Effector memory CD4-positive, alpha-beta T cell (primary cell): ENCODE measurements around the gene RPUSD3.

ENCODE experiments used
- DNase-seq, 3 donors: peaks; one replicate each; pipeline ENCODE4 v3.0.0-alpha.2; 2020
- H3K27ac ChIP-seq: 2 replicates; pipeline ENCODE4 v1.7.0; 2013; ENCODE audit warnings: mild to moderate bottlenecking, low read length, moderate library complexity; ENCODE audit not compliant: insufficient read depth, poor library complexity, severe bottlenecking
- H3K27me3 ChIP-seq: replicated peaks from 2 replicates; pipeline ENCODE4 v1.7.0; 2013; ENCODE audit warnings: mild to moderate bottlenecking, low read length; ENCODE audit not compliant: insufficient read depth, control insufficient read depth, poor library complexity, severe bottlenecking
- H3K36me3 ChIP-seq: 2 replicates; pipeline ENCODE4 v1.7.0; 2013; ENCODE audit warnings: mild to moderate bottlenecking, low read length, moderate library complexity; ENCODE audit not compliant: control insufficient read depth, insufficient read depth
- H3K4me1 ChIP-seq: 2 replicates; pipeline ENCODE4 v1.7.0; 2013; ENCODE audit warnings: low read length, mild to moderate bottlenecking; ENCODE audit not compliant: control insufficient read depth, insufficient read depth, poor library complexity, severe bottlenecking
- H3K4me3 ChIP-seq: 2 replicates; pipeline ENCODE4 v1.7.0; 2013; ENCODE audit warnings: low read length, low read depth, mild to moderate bottlenecking; ENCODE audit not compliant: insufficient read depth, poor library complexity, severe bottlenecking
- H3K9me3 ChIP-seq: 2 replicates; pipeline ENCODE4 v1.7.0; 2013; ENCODE audit warnings: mild to moderate bottlenecking, low read length, moderate library complexity; ENCODE audit not compliant: control insufficient read depth

Gene RPUSD3

DNA sequence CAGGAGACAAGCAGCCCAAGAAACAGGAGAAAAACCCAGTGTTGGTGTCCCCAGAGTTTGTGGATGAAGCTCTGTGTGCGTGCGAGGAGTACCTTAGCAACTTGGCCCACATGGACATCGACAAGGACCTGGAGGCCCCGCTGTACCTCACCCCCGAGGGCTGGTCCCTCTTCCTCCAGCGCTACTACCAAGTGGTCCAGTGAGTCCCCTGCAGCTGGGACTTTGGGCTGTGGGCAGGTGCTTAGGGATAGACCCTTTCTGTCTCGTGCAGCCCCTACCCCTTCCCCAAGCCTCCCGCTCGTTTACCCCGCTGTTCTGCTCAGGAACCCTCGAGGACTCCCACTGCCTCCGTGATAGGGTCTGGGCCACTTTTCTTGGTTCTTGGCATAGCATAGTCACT is 23.3 kb downstream of the RPUSD3 start:
- DNase-seq = no peak
- Histone ChIP-seq H3K9me3 (no peaks in the 10 kb centered on the region), H3K36me3 (no peaks in the 10 kb centered on the region), H3K27ac (no peak overlapping the region), H3K27me3 (no peaks in the 10 kb centered on the region), H3K4me1 (no peaks in the 10 kb centered on the region), H3K4me3 (no peak overlapping the region)

DNA sequence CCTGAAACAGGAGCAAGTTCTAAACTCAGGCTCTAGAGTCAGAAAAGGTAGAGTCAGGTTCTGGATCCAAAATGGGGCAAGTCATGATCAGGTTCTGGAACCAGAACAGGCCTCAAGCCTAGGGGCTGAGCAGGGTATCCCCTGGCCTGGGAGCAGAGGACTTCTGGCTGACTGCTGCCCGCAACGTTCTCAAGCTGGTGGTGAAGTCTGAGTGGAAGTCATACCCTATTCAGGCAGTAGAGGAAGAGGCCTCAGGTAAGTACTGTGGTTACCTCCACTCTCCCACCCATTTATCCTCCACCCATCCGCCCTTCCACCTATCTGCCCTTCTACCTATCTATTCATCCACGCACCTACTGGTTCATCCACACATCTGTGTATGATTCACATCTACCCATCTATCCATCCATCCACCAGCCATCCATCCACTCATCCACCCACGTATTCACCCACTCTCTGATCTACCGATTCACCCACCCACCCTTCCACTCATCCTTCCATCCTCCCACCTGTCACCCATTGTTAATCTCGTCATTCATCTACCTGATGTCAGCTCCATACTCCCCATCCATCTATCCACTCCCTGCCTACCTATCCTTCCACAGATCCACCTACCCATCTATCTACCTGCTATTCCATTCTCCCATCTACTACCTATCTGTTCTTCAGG is 25.0 kb downstream of the RPUSD3 start:
- Histone ChIP-seq H3K4me3 (no peak overlapping the region), H3K9me3 (no peaks in the 10 kb centered on the region), H3K4me1 (no peaks in the 10 kb centered on the region), H3K27ac (no peak overlapping the region), H3K27me3 (no peaks in the 10 kb centered on the region), H3K36me3 (peaks cover under 1% of the 10 kb centered on the region)
- no peak for DNase-seq

DNA sequence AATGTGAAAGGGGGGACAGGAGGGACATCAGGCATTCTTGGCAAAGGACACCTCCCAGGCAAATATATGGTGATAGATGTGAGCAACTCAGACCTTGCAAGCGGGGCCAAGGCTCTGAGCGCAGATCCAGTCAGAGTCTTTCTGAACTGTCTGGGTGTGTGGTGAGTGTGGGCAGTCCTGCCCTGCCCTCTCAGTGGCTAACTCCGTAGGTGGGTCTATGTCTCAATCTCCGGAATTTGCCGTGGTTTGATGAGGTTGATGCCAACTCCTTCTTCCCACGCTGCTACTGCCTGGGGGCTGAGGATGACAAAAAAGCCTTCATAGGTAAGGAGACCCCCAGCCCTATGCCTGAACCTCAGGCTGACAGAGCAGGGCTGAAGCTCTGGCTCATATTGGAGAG is 26.4 kb downstream of the RPUSD3 start:
- Histone ChIP-seq H3K36me3 (peaks cover 4% of the 10 kb centered on the region), H3K4me3 (no peak overlapping the region), H3K4me1 (no peaks in the 10 kb centered on the region), H3K27me3 (no peaks in the 10 kb centered on the region), H3K9me3 (no peaks in the 10 kb centered on the region), H3K27ac (no peak overlapping the region)
- no peak for DNase-seq

DNA sequence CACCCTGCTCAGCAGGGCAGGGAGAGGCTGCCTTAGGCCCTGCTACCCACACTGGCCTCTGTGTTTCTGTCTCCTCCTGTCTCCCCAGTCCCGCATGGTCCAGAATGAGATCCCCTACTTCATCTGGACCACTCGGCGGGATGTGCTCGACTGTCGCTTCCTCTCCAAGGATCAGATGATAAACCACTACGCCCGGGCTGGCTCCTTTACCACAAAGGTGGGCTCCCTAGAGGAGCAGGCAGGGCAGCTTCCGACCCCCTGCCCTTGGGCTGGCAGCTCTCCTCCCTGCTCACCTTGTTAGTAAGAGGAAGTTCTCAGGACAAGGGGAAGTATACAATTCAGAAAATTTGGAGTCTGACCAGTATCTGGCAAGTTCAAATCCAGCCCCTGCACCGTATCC is 27.8 kb downstream of the RPUSD3 start:
- Histone ChIP-seq H3K4me3 (no peak overlapping the region), H3K36me3 (peaks cover 4% of the 10 kb centered on the region), H3K27ac (no peak overlapping the region), H3K27me3 (no peaks in the 10 kb centered on the region), H3K4me1 (no peaks in the 10 kb centered on the region), H3K9me3 (no peaks in the 10 kb centered on the region)
- no peak for DNase-seq

DNA sequence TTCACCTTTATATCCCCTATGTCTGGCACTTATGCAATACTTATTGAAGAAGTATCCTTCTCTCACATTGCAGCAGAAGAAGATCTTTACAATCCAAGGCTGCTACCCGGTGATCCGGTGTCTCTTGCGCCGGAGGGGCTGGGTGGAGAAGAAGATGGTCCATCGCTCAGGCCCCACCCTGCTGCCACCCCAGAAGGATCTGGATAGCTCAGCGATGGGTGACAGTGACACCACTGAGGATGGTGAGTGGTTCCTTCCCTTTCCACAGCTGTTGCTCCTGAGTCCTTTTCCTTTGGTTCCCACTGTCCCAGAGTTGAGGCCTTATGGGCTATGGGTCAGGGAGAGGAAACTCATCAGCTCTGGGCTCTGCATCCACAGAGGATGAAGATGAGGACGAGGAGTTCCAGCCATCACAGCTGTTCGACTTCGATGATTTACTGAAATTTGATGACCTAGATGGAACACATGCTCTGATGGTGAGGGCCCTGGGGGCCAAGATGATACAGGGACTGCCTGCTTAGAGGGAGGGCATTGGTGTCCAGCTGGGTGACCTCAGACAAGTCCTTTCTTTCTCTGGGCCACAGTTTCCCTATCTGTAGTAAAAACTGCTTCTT is 30.8 kb downstream of the RPUSD3 start:
- H3K27me3 ChIP-seq = no peaks in the 10 kb centered on the region
- H3K27ac ChIP-seq = no peak overlapping the region
- peaks cover 23% of the 10 kb centered on the region for H3K4me1 ChIP-seq
- no peak for DNase-seq
- no peaks in the 10 kb centered on the region for H3K9me3 ChIP-seq
- H3K36me3 ChIP-seq = peaks cover 4% of the 10 kb centered on the region
- H3K4me3 ChIP-seq = no peak overlapping the region

DNA sequence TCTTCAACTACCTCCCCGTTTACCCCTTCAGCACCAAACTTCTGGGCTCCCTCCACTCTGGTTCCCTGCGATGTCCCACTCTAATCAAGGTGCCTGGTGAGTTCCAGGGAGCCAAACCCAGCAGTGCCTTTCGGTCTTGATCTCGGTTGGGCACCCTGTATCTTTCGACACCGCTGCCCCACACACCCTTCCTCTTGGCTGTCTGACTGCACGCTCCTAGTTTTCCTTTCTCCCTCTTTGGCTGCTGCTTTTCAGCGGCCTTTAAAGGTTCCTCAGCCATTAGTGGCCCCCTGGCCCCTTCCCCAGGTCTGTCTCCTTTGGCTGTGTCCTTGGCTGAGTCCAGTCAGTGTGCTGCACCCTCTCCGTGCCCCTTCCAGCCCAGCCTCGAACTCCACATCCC is 33.0 kb downstream of the RPUSD3 start:
- H3K9me3 ChIP-seq = no peaks in the 10 kb centered on the region
- H3K27ac ChIP-seq = no peak overlapping the region
- no peaks in the 10 kb centered on the region for H3K27me3 ChIP-seq
- H3K36me3 ChIP-seq = peaks cover 20% of the 10 kb centered on the region
- DNase-seq = no peak
- H3K4me1 ChIP-seq = peaks cover 30% of the 10 kb centered on the region
- H3K4me3 ChIP-seq = peak overlapping the region; percentile 82

DNA sequence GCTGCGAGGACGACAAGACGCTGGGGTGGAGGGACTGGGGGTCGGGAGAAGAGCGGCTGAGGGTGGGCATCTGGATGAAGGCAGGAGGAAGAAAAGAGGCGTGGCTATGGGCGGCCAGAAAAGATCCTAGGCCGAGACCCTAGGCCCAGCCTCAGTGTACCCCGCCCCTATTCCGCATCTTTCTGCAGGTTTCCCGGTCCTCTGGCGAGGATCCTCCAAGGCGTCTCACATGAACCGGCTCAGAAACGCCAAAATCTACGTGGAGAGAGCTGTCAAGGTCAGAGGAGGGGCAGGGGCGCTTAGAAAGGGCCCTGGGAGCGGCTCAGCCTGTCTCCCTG is 33.4 kb downstream of the RPUSD3 start:
- no peaks in the 10 kb centered on the region for H3K9me3 ChIP-seq
- H3K27ac ChIP-seq = peak overlapping the region; percentile 76
- H3K4me1 ChIP-seq = peaks cover 30% of the 10 kb centered on the region
- H3K4me3 ChIP-seq = peak overlapping the region; percentile 82
- H3K27me3 ChIP-seq = no peaks in the 10 kb centered on the region
- no peak for DNase-seq
- H3K36me3 ChIP-seq = peaks cover 25% of the 10 kb centered on the region

DNA sequence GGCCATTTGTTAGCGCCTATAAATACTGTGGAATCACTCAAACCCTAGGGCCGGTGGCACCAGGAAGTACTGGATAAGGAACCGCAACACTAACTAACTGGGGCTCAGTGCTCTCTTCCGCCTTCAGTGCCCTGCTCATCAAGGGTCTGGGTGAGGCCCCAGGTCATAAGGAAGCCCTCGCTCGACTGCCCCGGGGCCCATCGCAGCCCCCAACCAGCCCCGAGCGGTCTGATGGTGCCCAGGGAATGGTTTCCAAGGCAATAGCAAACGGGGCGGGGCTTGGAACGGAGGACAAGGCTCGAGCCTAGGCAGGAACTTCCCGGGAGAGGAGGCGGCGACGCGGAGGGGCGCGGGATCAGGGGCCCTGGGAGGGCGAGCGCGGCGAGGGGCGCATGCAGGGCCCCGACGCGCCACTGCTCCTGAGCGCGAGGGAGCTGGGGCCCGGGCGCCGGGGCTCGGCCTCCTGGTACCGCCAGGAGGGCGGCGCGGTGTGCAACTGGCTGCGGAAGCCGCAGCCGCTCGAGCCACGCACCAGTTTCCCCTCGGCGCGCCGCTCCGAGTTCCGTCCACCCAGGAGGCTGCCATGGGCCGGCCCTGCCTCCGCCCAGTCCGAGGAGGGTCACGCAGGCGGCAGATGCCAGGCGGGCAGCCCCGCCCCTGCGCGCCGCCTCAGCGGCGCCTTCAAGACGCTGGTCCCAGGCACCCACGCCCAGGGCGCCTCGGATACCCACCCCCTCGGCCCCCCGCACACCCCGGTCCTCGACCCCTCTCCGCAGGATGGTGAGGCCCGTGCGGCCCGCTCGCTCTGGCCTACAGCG is 34.0 kb downstream of the RPUSD3 start, which contains the start of gene TTLL3:
TTLL3 (plus strand) TSS at position 648 of the 818 bp plus-strand sequence. CDS start 400 bp downstream, outside the sequence.
- Histone ChIP-seq H3K4me1 (peaks cover 30% of the 10 kb centered on the region), H3K4me3 (peak within 1 kb of the TSS; percentile 82), H3K27me3 (no peaks in the 10 kb centered on the region), H3K36me3 (peaks cover 31% of the 10 kb centered on the region), H3K27ac (peak within 1 kb of the TSS; percentile 76), H3K9me3 (no peaks in the 10 kb centered on the region)
- peak in 2 of 3 donors; percentile 16 to 25 for DNase-seq

DNA sequence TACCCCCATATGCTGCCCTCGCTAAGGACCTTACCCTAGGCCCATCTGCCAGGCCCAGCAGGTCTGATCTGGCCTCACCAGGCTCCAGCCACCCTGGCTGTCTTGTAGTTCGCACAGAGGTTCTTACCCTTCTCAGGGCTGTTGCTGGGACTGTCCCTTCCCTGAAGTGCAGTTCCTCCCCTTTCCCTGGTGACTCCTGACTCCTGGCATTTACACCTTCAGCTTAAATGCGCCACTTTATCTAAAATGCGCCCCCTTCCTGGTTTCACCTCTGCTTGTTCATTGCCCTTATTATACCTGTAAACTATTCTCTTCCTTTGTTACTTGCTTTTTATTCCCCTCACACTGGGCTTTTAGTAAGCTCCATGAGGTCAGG is 34.6 kb downstream of the RPUSD3 start:
- Histone ChIP-seq H3K36me3 (peaks cover 37% of the 10 kb centered on the region), H3K4me3 (peak overlapping the region; percentile 82)
- no peak for DNase-seq

More for the DNA sequence above, 34.6 kb downstream of the RPUSD3 start:
- no peaks in the 10 kb centered on the region for H3K9me3 ChIP-seq
- no peaks in the 10 kb centered on the region for H3K27me3 ChIP-seq
- H3K27ac ChIP-seq = peak overlapping the region; percentile 76
- H3K4me1 ChIP-seq = peaks cover 30% of the 10 kb centered on the region
